Retinal pigment epithelial cell (primary cell): ENCODE data around the gene ATP5PF.
"Not testable (repeated sequence)": the region's sequence is repeated elsewhere in the genome, so short reads cannot be mapped to it uniquely, and the experiment has no call there.

Experiments
- DNase-seq: peaks from one replicate; pipeline ENCODE4 v3.0.0-alpha.2; 2010; ENCODE audit warnings: low read depth
- H3K4me3 ChIP-seq: 2 replicates; pipeline ENCODE4 v1.5.1; 2011; ENCODE audit warnings: mild to moderate bottlenecking, low read length, control low read depth, moderate library complexity
- CTCF ChIP-seq: conservative IDR thresholded peaks from 2 replicates; pipeline ENCODE4 v1.5.1; 2011; ENCODE audit warnings: low read depth, low read length, control low read depth, inconsistent platforms

The ATP5PF gene

GRCh38 chr21:25734904-25735645 lies at the start of gene ATP5PF, which contains the start of gene GABPA:
Gene ATP5PF, minus strand, starts transcription at chr21:25734904. Its CDS starts 5,110 bp downstream, at chr21:25729794.
Gene GABPA, plus strand, starts transcription at chr21:25734972. Its CDS starts 6,627 bp downstream, at chr21:25741599.
- peak; percentile 15 for TF ChIP-seq CTCF
- peak within 1 kb of the TSS; percentile 99 for H3K4me3 ChIP-seq
- DNase-seq, result peak; percentile 97

GRCh38 chr21:25778126-25778875 lies 43.6 kb upstream of the ATP5PF start:
- DNase-seq, H3K4me3 ChIP-seq: not testable (repeated sequence)

- DNase-seq, result no peak
- H3K4me3 ChIP-seq, result no peak overlapping the region
- no peak for TF ChIP-seq CTCF
Measured at GRCh38 chr21:25776440-25776839, 41.7 kb upstream of the ATP5PF start.

- H3K4me3 ChIP-seq, result no peak overlapping the region
- no peak for DNase-seq
- TF ChIP-seq CTCF, result no peak
Measured at GRCh38 chr21:25772686-25773085, 38.0 kb upstream of the ATP5PF start.

- TF ChIP-seq CTCF, result no peak
- no peak for DNase-seq
- no peak overlapping the region for H3K4me3 ChIP-seq
Measured at GRCh38 chr21:25767921-25768320, 33.2 kb upstream of the ATP5PF start.

GRCh38 chr21:25764065-25764464 lies 29.4 kb upstream of the ATP5PF start:
- H3K4me3 ChIP-seq, result no peak overlapping the region
- no peak for DNase-seq
- no peak for TF ChIP-seq CTCF

GRCh38 chr21:25760677-25761076 lies 26.0 kb upstream of the ATP5PF start:
- no peak for DNase-seq
- no peak overlapping the region for H3K4me3 ChIP-seq
- no peak for TF ChIP-seq CTCF
